ENCODE results near the gene NETO1. TPM values are rescaled to one million over a fixed set of nuclear protein-coding genes. Genes with fewer than 3 reads are reported as not detected.

Gene NETO1
- total RNA-seq, 1 donor from 2014 or later: 6.0 TPM

- no peak for DNase-seq (ENCODE audit: low spot score)
- intact Hi-C loops (cut with DNase I): no loop called here
- ATAC-seq: no peak
Measured at GRCh38 chr18:72848503-72849237, 19.1 kb downstream of the NETO1 start.

GRCh38 chr18:72847771-72848170 is 20.0 kb downstream of the NETO1 start:
- no peak for DNase-seq (ENCODE audit: low spot score)
- intact Hi-C loops (cut with DNase I): no loop called here
- no peak for ATAC-seq

DNA sequence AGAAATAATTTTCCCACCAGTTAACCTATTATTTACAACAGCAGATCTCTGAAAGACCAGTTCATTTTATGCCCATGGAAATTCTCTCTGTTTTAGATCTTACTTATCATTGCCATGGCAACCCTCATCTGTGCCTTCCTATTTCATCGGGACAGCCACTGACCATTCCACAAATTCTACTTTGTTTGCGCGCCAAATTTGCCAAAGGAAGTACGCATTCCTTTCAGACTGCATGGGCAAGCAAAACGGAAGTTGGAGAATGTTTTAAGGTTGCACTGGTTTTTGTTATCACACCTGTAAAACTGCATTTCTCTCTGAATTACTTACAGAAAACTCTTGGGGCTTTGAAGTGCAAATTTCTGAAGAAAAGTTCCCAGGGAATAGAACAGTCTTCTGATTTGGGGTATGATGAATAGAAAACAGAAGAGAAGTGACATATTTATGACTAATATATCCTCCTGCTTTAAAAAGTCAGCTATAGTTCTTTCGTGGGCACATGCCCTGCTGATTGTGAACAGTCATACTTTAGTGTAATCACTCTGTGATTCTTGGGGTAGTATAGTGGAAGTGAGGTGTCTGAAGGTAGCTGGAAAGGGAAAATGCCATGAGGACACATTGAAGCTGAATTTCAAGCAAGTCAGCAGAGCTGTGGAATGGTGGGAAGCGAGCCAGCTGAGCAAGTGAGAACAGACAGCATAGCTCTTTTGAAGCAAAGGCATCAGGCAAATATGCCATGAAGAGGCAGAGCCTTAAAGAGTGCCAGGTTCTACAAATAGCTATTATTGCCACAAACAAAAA is 20.9 kb downstream of the NETO1 start:
- intact Hi-C loops (cut with DNase I): no loop called here
- DNase-seq (ENCODE audit: low spot score) (no peak), ATAC-seq (no peak)

DNA sequence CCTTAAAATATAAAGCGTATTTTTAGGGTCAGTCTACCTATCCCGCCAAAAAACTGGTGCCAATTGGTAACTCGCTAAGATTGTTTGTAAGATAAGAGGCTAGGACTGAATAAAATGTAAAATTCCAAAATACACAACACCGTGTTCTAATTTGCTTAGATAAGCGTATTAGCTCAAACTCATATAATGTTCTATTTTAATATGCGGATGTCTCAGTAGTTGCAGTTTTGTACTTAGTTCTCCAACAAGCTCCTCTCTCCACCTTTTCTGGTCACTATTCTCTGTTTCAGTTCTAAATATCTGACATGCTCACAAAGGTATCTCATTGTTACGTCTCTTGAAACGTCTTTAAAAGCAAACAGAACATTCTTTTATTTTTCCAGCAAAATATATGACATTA is 24.0 kb downstream of the NETO1 start:
- no peak for ATAC-seq

DNA sequence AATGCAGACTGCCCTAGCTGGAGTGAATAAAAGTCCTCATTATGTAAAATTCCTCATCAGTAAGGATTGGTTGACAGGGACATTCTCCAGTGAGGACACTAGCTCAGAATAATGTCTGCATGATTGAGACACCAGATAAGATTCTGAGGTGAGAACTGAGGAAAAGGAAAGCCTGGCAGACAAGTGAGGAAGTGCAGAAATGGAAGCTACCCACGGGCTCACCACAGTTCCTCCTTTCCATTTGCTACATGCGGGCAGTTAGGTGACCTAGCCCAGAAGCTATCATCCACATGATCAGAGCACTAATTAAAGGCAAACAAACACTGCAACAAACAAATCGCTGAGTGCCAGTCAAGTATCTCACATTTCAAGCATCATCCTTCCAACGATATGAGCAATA is 27.7 kb downstream of the NETO1 start:
- intact Hi-C loops (cut with DNase I): no loop called here
- no peak for DNase-seq (ENCODE audit: low spot score)
- ATAC-seq: no peak

More for the DNA sequence above, 24.0 kb downstream of the NETO1 start:
- no peak for DNase-seq (ENCODE audit: low spot score)
- intact Hi-C loops (cut with DNase I): no loop called here

GRCh38 chr18:72834731-72835130 is 33.1 kb downstream of the NETO1 start:
- no peak for ATAC-seq
- DNase-seq (ENCODE audit: low spot score): no peak
- intact Hi-C loops (cut with DNase I): no loop called here

DNA sequence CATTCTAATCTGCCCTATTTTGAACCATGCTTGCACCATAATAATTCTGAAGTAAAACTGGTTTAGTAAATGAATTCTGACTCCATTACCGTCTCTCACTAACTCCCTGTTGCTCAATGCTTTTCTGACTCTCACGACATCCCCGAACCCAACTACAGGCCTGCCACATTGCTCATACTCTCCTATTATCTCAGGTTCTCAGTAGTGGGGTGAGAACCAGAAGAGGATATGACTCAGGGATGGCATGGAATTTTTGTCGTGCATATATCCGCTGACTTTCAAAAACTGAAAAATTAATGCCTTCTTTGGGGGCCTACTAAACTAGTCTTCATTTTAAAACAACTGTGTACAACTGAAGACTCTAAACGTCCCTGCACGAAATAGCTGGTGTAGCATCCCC is 34.3 kb downstream of the NETO1 start:
- ATAC-seq: no peak
- DNase-seq (ENCODE audit: low spot score): no peak
- intact Hi-C loops (cut with DNase I): no loop called here

GRCh38 chr18:72830109-72830508 is 37.7 kb downstream of the NETO1 start:
- intact Hi-C loops (cut with DNase I): no loop called here
- no peak for ATAC-seq
- DNase-seq (ENCODE audit: low spot score): no peak

GRCh38 chr18:72828601-72829000 is 39.2 kb downstream of the NETO1 start:
- intact Hi-C loops (cut with DNase I): no loop called here
- no peak for DNase-seq (ENCODE audit: low spot score)
- ATAC-seq: no peak

GRCh38 chr18:72826736-72827135 is 41.1 kb downstream of the NETO1 start:
- intact Hi-C loops (cut with DNase I): no loop called here
- no peak for ATAC-seq
- no peak for DNase-seq (ENCODE audit: low spot score)

GRCh38 chr18:72823345-72823744 is 44.4 kb downstream of the NETO1 start:
- DNase-seq (ENCODE audit: low spot score) (no peak), ATAC-seq (no peak)
- intact Hi-C loops (cut with DNase I): no loop called here

DNA sequence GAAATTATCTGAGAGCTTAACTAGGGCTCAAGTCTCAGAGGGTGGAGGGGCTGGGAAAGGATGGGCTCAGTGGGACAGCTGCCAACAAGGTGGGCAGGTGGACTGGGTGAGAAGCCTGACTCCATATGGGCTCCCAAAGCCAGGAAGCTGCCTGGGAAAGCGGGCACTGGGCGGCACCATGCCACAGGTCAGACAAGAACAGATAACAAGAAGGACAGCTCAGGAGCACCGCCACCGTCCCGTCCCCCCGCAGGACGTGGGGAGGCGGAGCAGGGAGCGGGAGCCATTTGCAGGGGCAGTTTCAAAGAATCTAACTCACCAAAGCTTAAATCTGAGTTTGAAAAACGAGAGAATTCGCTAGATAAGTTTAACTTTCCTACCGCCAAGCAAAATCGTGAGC is 45.6 kb downstream of the NETO1 start:
- DNase-seq (ENCODE audit: low spot score): no peak
- intact Hi-C loops (cut with DNase I): no loop called here
- ATAC-seq: no peak

GRCh38 chr18:72820571-72820970 is 47.2 kb downstream of the NETO1 start:
- ATAC-seq (no peak), DNase-seq (ENCODE audit: low spot score) (no peak)
- intact Hi-C loops (cut with DNase I): no loop called here

GRCh38 chr18:72819050-72819449 is 48.7 kb downstream of the NETO1 start:
- intact Hi-C loops (cut with DNase I): no loop called here
- no peak for ATAC-seq
- DNase-seq (ENCODE audit: low spot score): no peak

GRCh38 chr18:72811047-72811446 is 56.7 kb downstream of the NETO1 start:
- no peak for ATAC-seq
- intact Hi-C loops (cut with DNase I): no loop called here
- DNase-seq (ENCODE audit: low spot score): no peak

DNA sequence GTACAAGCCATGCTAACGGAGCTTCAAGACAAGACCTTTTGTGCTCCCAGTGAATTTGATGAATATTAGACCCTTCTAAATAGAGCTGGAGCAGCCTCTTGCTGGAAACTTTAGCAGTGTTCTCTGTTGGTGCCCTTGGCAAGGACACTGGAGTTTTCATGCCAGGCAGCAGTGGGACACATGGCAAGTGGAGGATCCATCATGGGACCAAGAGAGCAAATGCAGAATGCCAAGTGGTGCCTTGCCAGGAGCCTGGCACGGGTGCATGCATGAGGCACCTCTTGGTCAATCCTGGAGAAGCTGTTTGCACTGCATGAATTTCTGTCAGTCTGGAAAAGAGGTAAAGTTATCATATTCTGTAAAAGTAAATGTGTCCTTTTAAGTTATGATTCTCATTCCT is 59.1 kb downstream of the NETO1 start:
- DNase-seq (ENCODE audit: low spot score): no peak
- no peak for ATAC-seq
- intact Hi-C loops (cut with DNase I): no loop called here

- no peak for DNase-seq (ENCODE audit: low spot score)
- intact Hi-C loops (cut with DNase I): no loop called here
- no peak for ATAC-seq
Measured at GRCh38 chr18:72799106-72799505, 68.7 kb downstream of the NETO1 start.

DNA sequence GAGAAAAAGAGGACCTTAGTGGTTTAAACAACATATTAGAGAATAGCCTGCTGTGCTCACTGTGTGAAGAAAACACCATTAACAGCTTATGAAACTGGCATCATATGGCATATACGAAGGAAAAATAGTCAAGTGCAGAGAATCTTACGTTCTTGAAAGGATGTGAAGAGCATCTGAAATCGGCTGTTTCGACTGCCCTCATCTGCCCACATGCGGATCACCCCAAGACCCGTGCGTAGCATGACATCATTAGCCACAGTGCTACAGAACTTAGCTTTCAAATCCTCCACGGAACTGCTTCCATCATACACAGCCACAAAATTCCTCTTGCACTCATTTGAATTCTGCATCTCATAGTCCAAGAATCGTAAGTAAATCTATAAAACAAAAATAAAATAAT is 84.3 kb downstream of the NETO1 start:
- DNase-seq (ENCODE audit: low spot score) (no peak), ATAC-seq (no peak)
- intact Hi-C loops (cut with DNase I): no loop called here

- intact Hi-C loops (cut with DNase I): no loop called here
- ATAC-seq (no peak), DNase-seq (ENCODE audit: low spot score) (no peak)
Measured at GRCh38 chr18:72774914-72775313, 92.9 kb downstream of the NETO1 start.

GRCh38 chr18:72772916-72773315 is 94.9 kb downstream of the NETO1 start:
- no peak for DNase-seq (ENCODE audit: low spot score)
- no peak for ATAC-seq
- intact Hi-C loops (cut with DNase I): no loop called here
